Karpas-422 (cell line): ENCODE results near the gene CDKAL1. TPM values are rescaled to one million over a fixed set of nuclear protein-coding genes. Genes with fewer than 3 reads are reported as not detected.

Experiments
- DNase-seq: peaks from one replicate; pipeline ENCODE4 v3.0.0-alpha.2; 2015
- H2AFZ ChIP-seq: fragments of 200-600 bp; sonication (generic); 2 replicates; pipeline ENCODE4 v1.6.1; 2014; ENCODE audit warnings: antibody characterized with exemption, low read length, mixed read lengths
- H3K27ac ChIP-seq: fragments of 200-600 bp; sonication (generic); 2 replicates; pipeline ENCODE4 v1.5.1; 2014; ENCODE audit warnings: mild to moderate bottlenecking, low read length, moderate library complexity
- H3K27me3 ChIP-seq: fragments of 200-600 bp; sonication (generic); 2 replicates; pipeline ENCODE4 v1.6.1; 2014; ENCODE audit warnings: low read length, mixed read lengths
- H3K36me3 ChIP-seq: fragments of 200-600 bp; sonication (generic); 2 replicates; pipeline ENCODE4 v1.6.1; 2014; ENCODE audit warnings: low read length, mixed read lengths; ENCODE audit not compliant: insufficient read depth
- H3K4me1 ChIP-seq: fragments of 200-600 bp; sonication (generic); 2 replicates; pipeline ENCODE4 v1.6.1; 2014; ENCODE audit warnings: mild to moderate bottlenecking, low read length, mixed read lengths
- H3K4me2 ChIP-seq: fragments of 200-600 bp; sonication (generic); 2 replicates; pipeline ENCODE4 v1.6.1; 2014; ENCODE audit warnings: low read length, low read depth, mild to moderate bottlenecking; ENCODE audit not compliant: poor library complexity, severe bottlenecking
- H3K4me3 ChIP-seq: fragments of 200-600 bp; sonication (generic); 2 replicates; pipeline ENCODE4 v1.5.1; 2014; ENCODE audit warnings: mild to moderate bottlenecking, antibody characterized with exemption, low read length, mixed read lengths
- H3K79me2 ChIP-seq: fragments of 200-600 bp; sonication (generic); 2 replicates; pipeline ENCODE4 v1.6.1; 2014; ENCODE audit warnings: mild to moderate bottlenecking, low read length, mixed read lengths
- H3K9ac ChIP-seq: fragments of 200-600 bp; sonication (generic); 2 replicates; pipeline ENCODE4 v1.6.0; 2014; ENCODE audit warnings: low read length
- H3K9me2 ChIP-seq: fragments of 200-600 bp; sonication (generic), shearing (Covaris generic); replicated peaks from 2 replicates; pipeline ENCODE4 v1.6.0; 2014; ENCODE audit warnings: mild to moderate bottlenecking, low read length, moderate library complexity; ENCODE audit not compliant: insufficient read depth
- H3K9me3 ChIP-seq: fragments of 300-700, 200-600 bp; sonication (generic); 2 replicates; pipeline ENCODE4 v1.6.1; 2014; ENCODE audit warnings: low read length, mixed read lengths
- H4K20me1 ChIP-seq: fragments of 200-600 bp; sonication (generic); 2 replicates; pipeline ENCODE4 v1.6.1; 2014; ENCODE audit warnings: mild to moderate bottlenecking, antibody characterized with exemption, low read length, low read depth; ENCODE audit not compliant: insufficient read depth
- total RNA-seq: library from RNA; depleted of rRNA; stranded (reverse); fragments of >200 nt; shearing (Covaris generic); gene quantifications from 2 replicates; pipeline ENCODE4 v1.2.3, GENCODE V29; 2014; ENCODE audit warnings: low replicate concordance

Gene CDKAL1
- total RNA-seq, 1 experiment from 2014 or later = 23.7 TPM

DNA sequence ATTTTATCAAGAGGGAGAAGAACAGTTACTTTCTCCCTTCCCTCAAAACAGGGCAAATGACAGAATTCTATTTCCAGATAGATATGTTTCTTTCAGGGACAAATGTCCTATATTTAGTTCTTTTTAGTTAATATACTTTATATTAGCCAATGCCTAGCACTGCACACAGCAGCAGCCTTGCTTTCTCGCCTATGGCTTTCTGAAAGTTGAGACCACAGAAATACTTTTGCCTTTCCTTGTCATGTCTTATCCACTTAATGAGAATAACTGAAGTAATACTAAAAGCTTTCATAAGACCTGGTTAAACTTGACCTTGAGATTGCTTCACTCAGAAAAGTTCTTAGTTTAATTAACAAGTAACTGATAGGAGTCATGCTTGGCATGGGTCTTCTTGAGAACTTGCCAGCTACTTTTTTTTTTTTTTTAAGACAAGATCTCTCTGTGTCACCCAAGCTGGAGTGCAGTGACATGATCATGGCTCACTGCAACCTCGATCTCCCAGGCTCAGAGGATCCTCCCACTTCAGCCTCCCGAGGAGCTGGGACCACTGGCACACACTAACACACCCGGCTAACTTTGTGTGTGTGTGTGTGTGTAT is 159.3 kb downstream of the CDKAL1 start:
- Histone ChIP-seq H3K27me3 (no peaks in the 10 kb centered on the region), H3K27ac (no peak overlapping the region), H3K9ac (no peak overlapping the region), H4K20me1 (no peaks in the 10 kb centered on the region; the same call in 1 of the 2 replicates), H3K9me2 (no peaks in the 10 kb centered on the region), H3K4me3 (no peak overlapping the region), H3K4me2 (no peak overlapping the region), H3K4me1 (peaks cover 11% of the 10 kb centered on the region), H3K79me2 (0 out of 2 replicates have a peak, but pooled peaks cover 1% of the 10 kb centered on the region), H2AFZ (no peak overlapping the region), H3K36me3 (no peaks in the 10 kb centered on the region), H3K9me3 (no peaks in the 10 kb centered on the region)
- DNase-seq = no peak

DNA sequence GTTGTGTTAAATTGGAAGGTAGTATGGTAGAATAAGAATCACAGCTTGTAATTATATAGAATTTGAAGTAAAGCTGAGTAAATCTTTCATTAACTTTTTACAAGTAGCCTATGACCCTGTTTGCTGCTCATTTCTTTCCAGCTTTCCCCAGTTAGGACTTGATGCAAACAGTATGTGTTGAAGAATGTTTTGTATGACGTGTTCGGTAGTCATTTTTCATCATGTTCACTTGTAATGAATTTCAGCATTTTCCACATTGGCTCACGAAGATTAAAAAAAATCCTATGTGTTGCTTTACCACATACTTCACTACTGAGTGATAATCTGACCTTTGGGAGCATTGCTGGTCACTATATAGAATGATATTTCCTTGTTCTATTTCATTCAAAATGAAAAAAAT is 162.4 kb downstream of the CDKAL1 start:
- H2AFZ ChIP-seq = no peak overlapping the region
- no peaks in the 10 kb centered on the region for H3K9me2 ChIP-seq
- H3K4me2 ChIP-seq = no peak overlapping the region
- no peak for DNase-seq
- H4K20me1 ChIP-seq = no peaks in the 10 kb centered on the region; the same call in 1 of the 2 replicates
- H3K27ac ChIP-seq = no peak overlapping the region
- H3K4me1 ChIP-seq = no peaks in the 10 kb centered on the region
- H3K4me3 ChIP-seq = no peak overlapping the region
- no peaks in the 10 kb centered on the region for H3K9me3 ChIP-seq
- H3K9ac ChIP-seq = no peak overlapping the region
- H3K36me3 ChIP-seq = no peaks in the 10 kb centered on the region
- no peaks in the 10 kb centered on the region for H3K79me2 ChIP-seq
- H3K27me3 ChIP-seq = no peaks in the 10 kb centered on the region

DNA sequence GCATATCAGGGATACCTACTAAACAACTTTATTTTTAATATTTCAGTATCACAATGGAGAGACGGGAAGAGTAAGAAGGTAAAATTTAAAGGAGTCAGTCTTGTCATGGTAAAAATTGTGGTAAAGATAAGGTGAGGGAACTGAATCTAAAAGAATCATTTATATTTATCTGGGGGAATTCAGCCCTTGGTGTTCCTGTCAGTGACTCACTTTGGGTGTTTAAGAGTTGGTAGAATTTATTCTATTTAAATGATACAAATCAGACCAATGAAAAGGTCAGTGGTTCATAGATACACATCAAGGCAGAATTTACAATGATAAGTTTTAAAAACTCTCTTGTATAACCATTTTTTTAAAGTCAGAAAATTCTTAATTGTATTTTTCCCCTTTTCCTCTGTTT is 164.4 kb downstream of the CDKAL1 start:
- Histone ChIP-seq H3K4me2 (no peak overlapping the region), H3K4me1 (no peaks in the 10 kb centered on the region)

DNA sequence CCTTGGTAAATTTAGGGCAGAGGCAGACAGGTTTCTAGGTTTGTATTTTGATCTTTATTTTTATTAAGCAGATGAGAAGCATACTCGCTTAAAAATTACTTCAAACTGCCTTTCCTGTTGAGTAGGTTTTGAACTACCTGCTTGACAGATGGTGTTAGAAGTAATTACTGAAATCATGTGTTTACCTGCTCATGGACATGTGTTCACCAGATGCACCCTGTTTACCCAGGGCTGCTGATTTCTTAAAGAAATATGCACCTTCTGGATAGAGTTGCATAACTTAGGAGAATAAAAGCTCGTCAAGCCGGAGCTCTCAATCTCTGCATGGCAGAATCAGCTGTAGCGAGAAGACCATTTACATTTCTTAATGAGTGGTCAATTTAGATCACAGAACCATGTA is 165.1 kb downstream of the CDKAL1 start:
- Histone ChIP-seq H2AFZ (no peak overlapping the region), H3K4me3 (no peak overlapping the region), H3K79me2 (no peaks in the 10 kb centered on the region), H3K9me3 (no peaks in the 10 kb centered on the region), H3K4me2 (no peak overlapping the region), H3K4me1 (no peaks in the 10 kb centered on the region), H3K9ac (no peak overlapping the region), H3K36me3 (no peaks in the 10 kb centered on the region), H4K20me1 (no peaks in the 10 kb centered on the region), H3K27me3 (no peaks in the 10 kb centered on the region), H3K9me2 (no peaks in the 10 kb centered on the region), H3K27ac (no peak overlapping the region)
- DNase-seq = no peak

More for the DNA sequence above, 164.4 kb downstream of the CDKAL1 start:
- DNase-seq = no peak
- Histone ChIP-seq H3K9me2 (no peaks in the 10 kb centered on the region), H3K36me3 (no peaks in the 10 kb centered on the region), H3K27me3 (no peaks in the 10 kb centered on the region), H3K79me2 (no peaks in the 10 kb centered on the region), H4K20me1 (no peaks in the 10 kb centered on the region), H3K9ac (no peak overlapping the region), H2AFZ (no peak overlapping the region), H3K9me3 (no peaks in the 10 kb centered on the region), H3K27ac (no peak overlapping the region), H3K4me3 (no peak overlapping the region)

DNA sequence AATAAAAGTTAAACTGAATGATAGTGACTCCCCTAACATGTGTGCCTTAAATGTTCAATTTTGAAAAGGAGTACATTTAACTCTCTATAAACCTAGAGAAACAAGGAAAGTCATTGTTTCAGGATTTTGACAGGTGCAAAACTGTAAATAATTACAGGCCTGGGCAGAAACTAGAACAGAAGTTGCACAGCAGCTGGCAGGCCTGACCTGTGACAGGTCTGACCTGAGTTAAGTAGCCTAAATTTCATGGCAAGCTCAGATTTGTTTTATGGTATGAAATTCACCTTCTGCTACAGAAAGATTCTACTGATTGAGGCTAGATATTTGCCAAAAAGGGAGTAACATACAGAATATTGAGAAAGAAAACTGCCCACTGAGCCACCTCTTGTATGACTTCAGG is 166.1 kb downstream of the CDKAL1 start:
- Histone ChIP-seq H3K9me2 (no peaks in the 10 kb centered on the region), H4K20me1 (0 out of 2 replicates have a peak, but pooled peaks cover 3% of the 10 kb centered on the region), H3K9me3 (no peaks in the 10 kb centered on the region)

DNA sequence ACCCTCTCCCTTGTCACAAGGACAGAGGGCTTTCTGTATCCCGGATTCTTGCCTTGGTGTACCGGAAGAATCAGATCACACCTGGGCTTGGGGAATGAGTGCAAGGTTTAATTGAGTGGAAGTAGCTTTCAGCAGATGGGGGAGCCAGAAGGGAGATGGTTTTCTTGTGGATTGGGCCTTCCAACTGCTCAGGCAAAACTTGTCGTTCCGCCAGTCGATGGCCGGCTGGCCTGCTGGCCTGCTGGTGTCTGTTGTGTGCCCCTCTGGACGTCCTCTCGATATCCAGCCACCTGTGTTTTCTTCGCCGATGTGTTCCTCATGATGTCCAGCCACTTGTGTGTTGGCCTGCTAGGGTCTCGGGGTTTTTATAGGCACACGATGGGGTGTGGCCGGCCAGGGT is 168.1 kb downstream of the CDKAL1 start:
- Histone ChIP-seq H3K4me1 (no peaks in the 10 kb centered on the region), H3K9me3 (no peaks in the 10 kb centered on the region), H3K27ac (no peak overlapping the region), H3K79me2 (peaks cover 3% of the 10 kb centered on the region; the same call in 1 of the 2 replicates), H4K20me1 (peaks cover 8% of the 10 kb centered on the region; the same call in 1 of the 2 replicates), H3K9me2 (no peaks in the 10 kb centered on the region), H3K9ac (no peak overlapping the region), H3K4me3 (no peak overlapping the region), H2AFZ (no peak overlapping the region), H3K4me2 (no peak overlapping the region), H3K27me3 (no peaks in the 10 kb centered on the region), H3K36me3 (no peaks in the 10 kb centered on the region)
- DNase-seq = no peak

More for the DNA sequence above, 166.1 kb downstream of the CDKAL1 start:
- H3K79me2 ChIP-seq = no peaks in the 10 kb centered on the region
- no peaks in the 10 kb centered on the region for H3K4me1 ChIP-seq
- H3K27ac ChIP-seq = no peak overlapping the region
- DNase-seq = no peak
- no peak overlapping the region for H3K9ac ChIP-seq
- H3K36me3 ChIP-seq = no peaks in the 10 kb centered on the region
- no peak overlapping the region for H2AFZ ChIP-seq
- no peak overlapping the region for H3K4me3 ChIP-seq
- H3K4me2 ChIP-seq = no peak overlapping the region
- no peaks in the 10 kb centered on the region for H3K27me3 ChIP-seq

DNA sequence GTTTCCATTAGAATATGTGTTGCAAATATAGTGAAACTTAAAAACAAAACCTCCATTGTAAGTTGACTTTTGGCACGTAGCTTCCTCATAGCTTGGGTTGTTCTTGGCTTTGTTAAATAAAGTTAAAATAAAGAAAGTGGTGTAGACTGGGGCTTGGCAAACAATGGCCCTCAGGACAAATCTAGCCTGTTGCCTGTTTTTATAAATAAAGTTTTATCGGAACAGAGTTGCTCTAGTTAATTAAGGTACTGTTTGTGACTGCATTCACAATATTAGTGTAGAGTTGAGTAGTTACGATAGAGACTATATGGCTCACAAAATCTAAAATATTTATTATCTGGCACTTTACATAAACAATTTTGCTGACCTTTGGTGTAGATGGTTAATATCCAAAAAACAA is 168.8 kb downstream of the CDKAL1 start:
- no peak for DNase-seq

DNA sequence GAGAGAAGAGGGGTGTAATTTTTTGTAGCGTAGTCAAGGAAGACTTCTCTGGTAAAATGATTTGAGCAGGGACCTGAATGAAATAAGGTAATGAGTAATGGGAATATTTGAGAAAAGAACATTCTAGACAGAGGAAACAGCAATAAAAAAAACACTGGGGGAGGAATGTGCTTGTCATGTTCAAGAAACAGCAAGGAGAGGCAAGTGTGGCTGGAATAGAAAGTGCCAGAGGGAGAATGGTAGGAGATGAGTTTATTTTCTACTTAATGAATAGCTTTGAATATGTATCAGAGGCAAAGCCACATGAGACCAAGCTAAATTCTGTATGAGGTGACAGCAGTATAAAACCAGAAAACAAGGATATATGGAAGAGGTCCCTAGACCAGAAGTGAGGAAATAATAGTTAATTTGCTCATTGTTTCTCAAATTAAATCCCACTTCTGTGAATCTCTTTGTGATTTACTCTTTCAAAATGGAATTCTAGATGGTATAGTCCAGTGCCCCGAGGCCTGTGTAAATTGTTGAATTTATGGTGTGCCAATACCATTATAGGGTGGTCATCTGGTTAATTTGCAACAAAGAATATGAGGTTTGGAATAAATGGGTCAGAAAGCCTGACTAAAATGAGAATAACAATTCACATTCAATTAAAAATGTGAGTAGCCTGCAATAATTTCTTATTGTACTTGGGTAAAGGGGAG is 170.2 kb downstream of the CDKAL1 start:
- peaks cover 14% of the 10 kb centered on the region; the same call in 1 of the 2 replicates for H4K20me1 ChIP-seq
- DNase-seq = no peak
- H3K4me1 ChIP-seq = no peaks in the 10 kb centered on the region
- H3K9me3 ChIP-seq = no peaks in the 10 kb centered on the region
- peaks cover 7% of the 10 kb centered on the region for H3K79me2 ChIP-seq
- H3K27me3 ChIP-seq = no peaks in the 10 kb centered on the region
- H3K4me3 ChIP-seq = no peak overlapping the region
- H3K36me3 ChIP-seq = no peaks in the 10 kb centered on the region
- no peak overlapping the region for H3K4me2 ChIP-seq
- no peak overlapping the region for H2AFZ ChIP-seq
- H3K9me2 ChIP-seq = no peaks in the 10 kb centered on the region
- H3K9ac ChIP-seq = no peak overlapping the region
- H3K27ac ChIP-seq = no peak overlapping the region

More for the DNA sequence above, 168.8 kb downstream of the CDKAL1 start:
- no peaks in the 10 kb centered on the region for H3K27me3 ChIP-seq
- H3K9ac ChIP-seq = no peak overlapping the region
- no peaks in the 10 kb centered on the region for H3K9me2 ChIP-seq
- H3K27ac ChIP-seq = no peak overlapping the region
- H3K4me3 ChIP-seq = no peak overlapping the region
- no peaks in the 10 kb centered on the region for H3K36me3 ChIP-seq
- H3K9me3 ChIP-seq = no peaks in the 10 kb centered on the region
- H3K4me1 ChIP-seq = no peaks in the 10 kb centered on the region
- H2AFZ ChIP-seq = no peak overlapping the region
- H3K79me2 ChIP-seq = peaks cover 3% of the 10 kb centered on the region; the same call in 1 of the 2 replicates
- H3K4me2 ChIP-seq = no peak overlapping the region
- peaks cover 10% of the 10 kb centered on the region; the same call in 1 of the 2 replicates for H4K20me1 ChIP-seq
